HG03378 (cell line): ENCODE results near the gene SP6.

ENCODE experiments used
- ATAC-seq: cut with Tn5 transposase; IDR thresholded peaks from one replicate; pipeline ENCODE4 v1.9.1; 2021; ENCODE audit warnings: mild to moderate bottlenecking, moderate library complexity; ENCODE audit not compliant: unreplicated experiment

Gene SP6

DNA sequence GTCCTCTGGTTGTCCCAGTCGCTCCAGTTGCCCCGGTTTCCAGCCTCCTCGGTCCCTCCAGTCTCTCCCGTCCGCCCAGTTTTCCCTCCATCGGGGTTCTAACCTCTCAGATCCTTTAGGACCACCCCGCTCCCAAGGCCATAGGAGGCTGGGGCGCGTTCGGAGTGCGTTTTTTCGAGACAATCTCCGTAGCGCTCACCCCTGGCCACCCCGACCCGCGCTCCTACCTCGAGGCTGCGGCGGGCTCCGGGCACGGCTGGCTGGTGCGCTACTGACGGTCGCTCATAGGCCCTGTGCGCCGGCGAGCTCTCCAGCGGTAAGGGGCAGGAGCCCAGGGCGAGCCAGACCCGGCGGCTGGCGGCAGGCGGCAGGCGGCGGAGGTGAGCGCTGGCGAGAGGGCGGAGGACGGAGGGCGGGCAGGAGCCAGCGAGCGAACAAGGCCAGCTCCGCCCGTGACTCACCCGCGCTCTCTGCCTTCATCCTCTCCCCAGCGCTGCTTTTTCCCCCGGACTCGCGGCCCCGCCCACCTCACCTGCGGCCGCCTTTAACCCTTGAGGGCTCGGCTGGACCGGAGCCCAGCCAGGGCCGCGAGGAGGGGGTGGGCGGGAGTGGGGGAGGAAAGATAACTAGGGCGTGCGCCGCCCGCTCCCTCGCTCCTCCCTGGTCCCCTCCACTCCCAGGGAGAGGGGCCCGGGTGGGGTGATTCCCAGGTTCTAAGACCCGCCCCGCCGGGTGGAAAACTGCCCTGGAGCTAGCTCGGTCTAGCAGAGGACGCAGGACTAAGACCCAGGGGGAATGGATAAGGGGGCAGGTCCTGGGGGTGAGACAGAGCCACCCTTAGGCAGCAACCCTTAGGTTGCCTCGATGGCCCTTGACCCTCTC is at the start of gene SP6:
SP6 (minus strand) TSS at position 472 of the 882 bp plus-strand sequence. CDS start 2,734 bp downstream, outside the sequence.
- ATAC-seq: no peak

- ATAC-seq: no peak
These were observed 48.7 kb upstream of the SP6 start for GRCh38 chr17:47899643-47900042.

- ATAC-seq: no peak
These were observed 47.3 kb upstream of the SP6 start for GRCh38 chr17:47898241-47898640.

DNA sequence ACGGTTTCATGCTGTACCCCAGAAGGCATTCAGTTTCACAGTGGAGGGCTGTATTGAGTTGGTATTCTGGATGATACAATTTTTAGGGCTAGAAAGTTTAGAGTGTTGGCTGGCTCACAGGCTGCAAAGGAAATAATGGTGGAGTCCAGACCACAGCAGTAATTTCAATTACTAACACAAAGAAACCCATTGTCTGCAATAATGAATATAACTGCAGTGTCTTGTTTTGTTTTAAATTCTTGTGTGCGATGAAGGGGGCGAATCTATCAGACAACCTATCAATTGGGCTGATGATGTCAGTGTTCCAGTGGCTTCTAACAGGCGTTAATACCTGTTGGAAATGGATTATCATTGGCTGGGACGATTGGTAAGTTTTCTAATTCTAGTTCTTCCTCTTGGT is 46.6 kb upstream of the SP6 start:
- ATAC-seq: no peak

DNA sequence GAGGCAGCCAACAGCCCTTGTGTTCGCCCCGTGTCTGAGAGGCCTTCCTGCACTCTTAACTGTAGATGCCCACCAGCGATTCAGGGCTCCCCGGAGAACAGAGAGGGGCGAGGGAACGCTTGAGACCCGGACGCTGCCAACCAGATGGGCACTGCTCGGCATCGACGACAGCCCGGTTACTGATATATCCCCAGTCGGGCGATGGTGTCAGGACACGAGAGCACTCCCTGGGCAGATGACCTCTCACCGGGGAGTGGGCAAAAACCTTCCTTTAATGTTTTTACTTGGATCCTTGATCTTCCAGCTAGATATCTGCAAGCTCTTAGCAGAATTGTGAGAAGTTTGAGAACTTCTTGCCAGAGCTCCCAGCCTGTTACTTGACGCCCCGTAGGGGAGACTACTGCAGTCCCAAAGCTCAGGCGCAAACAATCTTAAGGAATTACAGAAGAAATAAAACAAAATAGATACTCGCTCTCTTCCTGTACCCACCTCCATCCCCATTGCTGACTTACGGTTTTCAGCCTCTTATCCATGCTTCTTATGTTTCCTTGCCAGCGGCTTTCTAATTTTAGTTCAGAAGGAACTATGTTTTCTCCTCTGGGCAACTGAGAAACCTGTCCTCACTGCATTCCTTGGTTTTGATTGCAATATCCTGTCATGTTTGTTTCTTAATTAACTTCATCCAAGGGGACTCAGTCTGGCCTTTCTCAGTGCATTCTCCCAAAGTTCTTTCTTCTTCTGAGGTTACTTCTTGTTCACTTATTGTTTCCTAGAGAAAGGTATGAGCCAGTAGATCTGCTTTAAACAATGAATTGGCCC is 45.9 kb upstream of the SP6 start:
- ATAC-seq: no peak

GRCh38 chr17:47895856-47896671 is 45.1 kb upstream of the SP6 start, which contains the start of gene SP2:
TSS of gene SP2 (plus strand) at chr17:47896236. CDS start at chr17:47896287, 51 bp downstream.
- peak; percentile 93 for ATAC-seq

DNA sequence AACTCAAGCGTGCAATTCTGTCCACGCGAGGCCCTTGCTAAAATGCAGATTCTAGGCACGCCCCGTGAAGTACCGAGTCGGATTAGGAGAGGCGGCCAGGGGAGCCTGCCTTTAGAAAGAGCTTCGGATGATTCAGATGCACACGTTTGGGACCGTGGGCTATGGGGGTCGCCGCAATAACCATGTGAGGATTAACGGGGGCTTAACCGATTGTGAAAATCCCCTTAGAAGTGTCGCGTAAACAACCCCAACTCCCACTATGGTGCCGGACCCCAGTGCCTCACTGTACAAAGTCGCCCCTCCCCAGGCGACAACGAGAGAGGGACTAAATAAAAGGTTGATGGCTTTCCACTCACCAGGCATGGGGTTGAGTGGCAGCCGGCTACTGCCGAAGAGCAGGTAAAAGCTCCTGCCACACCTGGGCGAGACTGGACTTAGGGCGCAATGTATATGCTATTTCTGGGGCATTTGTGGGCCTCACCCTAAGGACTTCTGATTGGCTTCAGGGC is 44.4 kb upstream of the SP6 start:
- ATAC-seq: no peak

DNA sequence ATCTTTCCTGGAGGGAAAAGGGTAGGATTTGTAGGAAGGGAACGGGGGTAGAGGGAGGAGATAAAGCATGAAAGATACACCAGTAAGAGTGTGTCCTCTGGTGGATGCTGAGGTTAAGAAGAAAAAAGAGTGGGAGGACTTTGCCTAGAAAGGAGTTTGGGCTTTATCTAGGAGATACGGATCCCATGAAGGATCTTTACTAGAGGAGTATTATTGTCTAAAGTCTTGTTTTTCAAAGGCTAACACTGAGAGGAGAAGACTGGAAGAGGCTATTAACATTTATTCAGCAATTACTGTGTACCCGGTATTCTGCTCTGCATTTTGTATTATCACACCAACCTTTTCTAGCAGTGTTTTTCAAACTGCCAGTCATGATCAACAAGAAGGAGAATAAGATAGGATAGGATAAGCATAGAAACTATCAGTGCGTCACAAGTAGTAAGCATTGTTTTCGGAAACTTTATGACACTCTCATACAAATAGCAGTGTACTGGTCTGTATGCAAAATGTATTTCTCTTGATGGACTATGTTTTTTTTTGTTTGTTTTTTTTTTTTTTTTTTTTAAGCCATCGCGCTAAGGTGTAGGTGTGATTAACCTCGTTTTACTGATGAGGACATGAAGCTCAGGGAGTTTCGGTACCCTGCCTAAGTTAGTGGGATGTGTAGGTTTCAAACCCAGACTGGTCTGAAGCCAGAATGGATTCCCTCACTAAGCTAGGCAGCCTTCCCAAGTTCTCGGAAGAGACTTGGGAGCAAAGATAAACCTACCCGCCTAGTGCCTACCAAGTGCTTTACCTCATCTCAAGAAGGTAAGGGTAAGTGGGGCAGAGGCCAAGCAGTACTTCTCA is 43.8 kb upstream of the SP6 start:
- ATAC-seq: no peak

DNA sequence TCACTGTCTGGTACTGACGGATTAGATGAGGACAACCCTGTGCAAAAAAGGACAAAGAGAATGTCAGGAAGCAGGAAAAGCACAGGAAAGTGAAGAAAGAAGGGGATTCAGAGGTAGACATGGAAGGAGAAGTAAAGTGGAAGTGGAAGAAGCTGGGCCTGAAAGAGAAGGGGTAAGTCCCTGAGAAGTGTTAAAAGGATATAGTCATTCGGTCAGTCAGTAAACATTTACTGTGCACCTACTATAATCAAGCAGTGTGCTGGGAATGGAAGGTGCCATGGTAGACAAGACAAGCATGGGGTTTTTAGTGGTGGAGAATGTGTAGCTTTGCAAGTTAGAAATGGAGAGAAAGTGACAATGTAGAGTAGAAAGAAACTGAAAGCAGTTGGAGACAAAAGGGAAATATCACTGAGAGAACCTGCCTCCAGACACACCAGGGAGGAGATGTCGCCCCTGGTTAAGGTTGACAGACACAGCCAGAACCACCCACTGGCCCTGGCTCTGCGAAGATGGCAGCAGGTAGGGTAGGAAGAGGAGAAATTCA is 40.7 kb upstream of the SP6 start:
- ATAC-seq: no peak

- ATAC-seq: no peak
These were observed 39.0 kb upstream of the SP6 start for GRCh38 chr17:47889734-47890529.

DNA sequence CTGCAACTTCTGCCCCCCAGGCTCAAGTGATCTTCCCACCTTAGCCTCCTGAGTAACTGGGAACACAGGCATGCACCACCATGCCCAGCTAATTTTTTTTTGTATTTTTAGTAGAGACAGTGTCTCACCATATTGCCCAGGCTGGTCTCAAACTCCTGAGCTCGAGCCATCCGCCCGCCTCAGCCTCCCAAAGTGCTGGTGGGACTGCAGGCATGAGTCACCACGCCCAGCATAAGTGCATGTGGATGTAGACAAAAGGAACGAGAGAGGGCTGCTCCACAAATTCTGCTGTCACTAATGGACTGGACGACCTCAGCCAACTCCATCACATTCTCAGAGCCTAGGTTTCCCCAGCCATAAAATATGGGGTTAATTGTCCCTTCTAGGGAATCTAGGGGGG is 37.3 kb upstream of the SP6 start:
- no peak for ATAC-seq

- no peak for ATAC-seq
These were observed 34.2 kb upstream of the SP6 start for GRCh38 chr17:47884905-47885730.

GRCh38 chr17:47884427-47884740 is 33.4 kb upstream of the SP6 start:
- ATAC-seq: no peak

- ATAC-seq: no peak
These were observed 32.8 kb upstream of the SP6 start for GRCh38 chr17:47883589-47884426.

DNA sequence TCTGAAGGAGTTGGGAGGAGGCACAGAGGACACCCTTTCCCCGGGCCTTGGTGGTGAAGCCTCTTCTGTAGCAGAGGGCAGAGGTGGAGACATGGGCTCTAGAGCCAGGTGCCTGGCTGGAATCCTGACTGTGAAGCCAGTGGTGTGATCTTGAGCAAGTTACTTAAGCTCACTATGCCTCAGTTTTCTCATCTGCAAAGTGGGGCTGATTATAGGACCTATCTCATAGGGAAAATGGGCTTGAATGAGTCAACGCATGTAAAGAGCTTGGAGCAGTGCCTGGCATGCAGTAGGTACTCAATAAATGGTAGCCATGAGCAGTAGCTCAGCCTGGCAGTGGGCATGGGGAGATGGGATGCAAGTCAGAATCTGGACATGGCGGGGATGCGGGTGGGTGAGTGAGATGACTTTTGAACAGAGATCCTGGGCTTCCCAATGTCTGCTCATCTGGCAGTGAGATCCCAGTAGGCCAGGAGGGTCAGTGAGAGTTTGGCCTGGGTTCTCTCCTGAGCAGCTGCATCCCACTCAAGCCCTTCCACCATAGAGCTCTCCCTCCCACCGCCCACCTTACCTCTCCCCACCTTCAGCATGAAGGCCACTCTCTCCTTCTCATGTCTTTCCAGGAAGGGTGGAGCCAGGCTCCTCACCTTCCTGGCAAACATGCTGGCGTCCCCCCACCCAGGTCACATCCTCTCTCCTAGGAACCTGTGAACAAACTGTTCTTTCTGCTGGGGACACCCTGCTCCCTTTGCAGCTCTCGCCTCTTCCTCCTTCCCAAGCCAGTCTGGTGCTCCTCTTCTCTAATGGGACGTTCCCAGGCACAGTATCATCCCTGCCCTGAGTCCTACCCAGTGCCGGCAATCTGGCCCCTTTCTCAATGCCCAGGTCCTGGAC is 32.0 kb upstream of the SP6 start:
- no peak for ATAC-seq

- no peak for ATAC-seq
These were observed 31.3 kb upstream of the SP6 start for GRCh38 chr17:47882247-47882646.
